ENCODE results near the gene KRTAP5-7.
"Not testable (repeated sequence)": the region's sequence is repeated elsewhere in the genome, so short reads cannot be mapped to it uniquely, and the experiment has no call there.

Gene KRTAP5-7

GRCh38 chr11:71535825-71536224 is 8.8 kb downstream of the KRTAP5-7 start:
- no peak for DNase-seq

GRCh38 chr11:71537537-71537936 is 10.5 kb downstream of the KRTAP5-7 start:
- no peak for DNase-seq

- DNase-seq, result not testable (repeated sequence)
Measured at GRCh38 chr11:71537977-71538665, 11.1 kb downstream of the KRTAP5-7 start, which contains the start of gene KRTAP5-8. KRTAP5-8 (plus strand) TSS chr11:71538025; CDS start chr11:71538056, 31 bp downstream.

DNA sequence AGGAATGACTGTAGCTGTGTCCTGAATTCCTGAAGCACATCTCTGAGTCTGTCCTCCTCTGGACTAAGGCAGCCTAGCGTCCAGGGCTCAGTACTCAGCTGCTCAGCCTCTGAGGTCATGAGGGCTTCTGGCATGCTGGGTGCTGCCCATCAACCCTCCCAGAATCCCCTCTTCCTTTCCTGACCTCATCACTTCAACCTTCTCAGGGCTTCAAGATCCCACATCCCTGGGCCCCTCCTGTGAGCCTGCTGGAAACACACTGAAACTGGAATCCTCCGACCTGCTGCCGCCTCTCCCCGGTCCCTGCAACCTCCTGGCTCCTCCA is 11.6 kb downstream of the KRTAP5-7 start:
- DNase-seq, result no peak

- DNase-seq, result no peak
Measured at GRCh38 chr11:71539017-71539416, 11.9 kb downstream of the KRTAP5-7 start.

DNA sequence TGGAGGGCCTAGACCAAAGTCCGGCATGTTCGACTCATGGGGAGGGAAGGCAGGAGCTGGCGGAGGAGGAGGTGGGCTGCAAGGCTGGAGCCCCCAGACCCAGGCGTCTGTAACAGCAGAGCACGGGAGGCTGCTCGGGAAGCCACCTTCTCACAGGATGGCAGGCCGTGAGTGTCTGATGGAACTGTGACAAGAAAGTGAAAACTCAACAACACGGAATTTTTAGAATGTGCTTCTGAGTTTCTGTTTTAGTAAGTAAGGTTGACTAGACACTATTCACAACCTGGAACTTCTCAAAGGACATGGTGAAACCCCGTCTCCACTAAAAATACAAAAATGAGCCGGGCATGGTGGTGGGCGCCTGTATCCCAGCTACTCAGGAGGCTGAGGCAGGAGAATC is 12.9 kb downstream of the KRTAP5-7 start:
- DNase-seq, result not testable (repeated sequence)

GRCh38 chr11:71540521-71541304 is 13.6 kb downstream of the KRTAP5-7 start:
- DNase-seq, result not testable (repeated sequence)

DNA sequence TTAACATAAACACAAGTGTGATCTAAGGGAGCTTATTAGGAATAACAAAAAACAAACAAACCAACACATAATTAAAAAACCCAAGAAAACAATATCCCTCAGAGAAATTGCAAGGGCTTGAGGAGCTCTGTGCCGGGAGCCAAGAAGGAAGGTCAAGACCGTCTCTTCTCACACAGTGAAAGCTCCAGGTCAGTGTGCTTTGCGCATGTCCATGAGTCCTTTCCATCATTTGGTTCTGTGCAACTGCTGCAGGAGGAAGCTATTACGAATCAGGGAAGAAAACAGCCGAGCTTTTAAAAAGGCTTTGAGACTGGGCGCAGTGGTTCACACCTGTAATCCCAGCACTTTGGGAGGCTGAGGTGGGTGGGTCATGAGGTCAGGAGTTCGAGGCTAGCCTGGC is 15.3 kb downstream of the KRTAP5-7 start:
- no peak for DNase-seq

DNA sequence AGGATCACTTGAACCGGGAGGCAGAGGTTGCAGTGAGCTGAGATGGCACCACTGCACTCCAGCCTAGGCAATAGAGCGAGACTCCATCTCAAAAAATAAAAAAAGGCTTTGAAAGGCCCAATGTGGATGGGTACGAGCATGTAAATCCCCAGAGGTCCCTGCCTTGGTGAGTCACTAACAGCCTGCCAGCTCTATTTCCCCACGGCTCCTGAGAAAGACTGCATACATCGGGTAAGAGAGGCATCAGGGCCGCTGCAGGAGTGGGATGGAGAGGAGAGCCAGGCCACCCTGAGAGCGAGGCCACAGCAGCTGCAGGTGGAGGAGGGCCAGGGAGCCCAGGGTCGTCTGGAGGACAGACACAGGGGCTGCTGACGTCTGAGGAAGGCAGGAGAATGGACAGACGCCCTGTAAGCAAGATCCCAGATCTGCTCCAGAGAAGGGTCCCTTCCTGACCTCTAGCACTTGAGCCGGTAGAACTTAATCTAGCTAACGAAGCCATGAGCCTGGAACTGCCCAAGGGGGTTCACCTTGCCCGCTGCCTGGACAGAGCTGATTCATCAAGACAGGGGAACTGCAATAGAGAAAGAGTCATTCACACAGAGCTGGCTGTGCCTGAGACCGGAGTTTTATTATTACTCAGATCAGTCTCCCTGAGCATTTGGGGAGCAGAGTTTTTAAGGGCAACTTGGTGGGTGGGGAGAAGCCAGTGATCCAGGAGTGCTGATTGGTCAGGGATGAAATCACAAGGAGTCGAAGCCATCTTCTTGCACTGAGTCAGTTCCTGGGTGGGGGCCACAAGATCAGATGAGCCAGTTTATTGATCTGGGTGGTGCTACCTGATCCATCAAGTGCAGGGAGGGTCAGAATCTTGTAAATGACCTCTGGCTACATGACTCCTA is 16.1 kb downstream of the KRTAP5-7 start:
- DNase-seq, result no peak

DNA sequence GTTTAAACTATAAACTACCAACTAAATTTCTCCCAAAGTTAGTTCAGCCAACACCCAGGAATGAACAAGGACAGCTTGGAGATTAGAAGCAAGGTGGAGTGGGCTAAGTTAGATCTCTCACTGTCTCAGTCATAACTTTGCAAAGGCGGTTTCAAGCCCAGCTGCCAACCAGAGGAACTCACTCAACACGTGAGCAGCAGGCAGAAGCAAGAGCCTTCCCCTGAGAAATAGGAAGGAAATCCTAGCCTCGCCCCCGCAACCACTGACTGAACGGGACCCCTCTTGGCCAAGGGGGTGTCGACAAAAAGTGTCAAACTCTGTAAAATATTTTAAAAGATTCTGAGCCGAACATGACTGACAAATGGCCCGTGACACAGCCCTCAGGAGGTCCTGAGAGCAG is 16.8 kb downstream of the KRTAP5-7 start:
- no peak for DNase-seq

GRCh38 chr11:71544525-71545214 is 17.6 kb downstream of the KRTAP5-7 start:
- DNase-seq, result no peak

DNA sequence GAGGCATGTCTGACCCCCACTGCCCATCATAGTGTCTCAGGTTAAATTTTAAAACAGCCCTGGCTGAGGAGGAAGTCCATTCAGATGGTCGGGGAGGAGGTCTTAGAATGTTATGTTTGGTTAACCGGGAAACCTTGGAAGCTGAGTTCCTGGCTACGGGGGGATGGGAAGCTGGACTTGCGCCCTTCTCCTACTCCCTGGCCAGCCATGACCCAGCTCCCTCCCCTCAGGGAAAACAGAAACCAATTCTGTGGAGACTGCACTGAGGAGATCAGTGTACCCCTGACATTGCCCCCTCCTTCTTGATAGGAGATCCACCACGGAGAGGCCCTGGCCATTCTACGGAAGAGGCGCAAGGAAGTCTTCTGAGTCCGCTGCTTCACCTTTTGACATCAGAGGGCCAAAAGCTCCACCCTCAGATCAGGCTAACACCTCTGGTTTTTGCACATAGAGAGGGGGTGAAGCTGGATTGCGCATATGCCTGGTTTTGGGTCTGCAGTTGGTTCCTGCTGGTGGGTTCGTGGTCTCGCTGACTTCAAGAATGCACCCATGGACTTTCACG is 18.4 kb downstream of the KRTAP5-7 start:
- no peak for DNase-seq

GRCh38 chr11:71548120-71548519 is 21.1 kb downstream of the KRTAP5-7 start, which contains the start of gene KRTAP5-9:
KRTAP5-9 (plus strand) TSS chr11:71548420; CDS start chr11:71548658, 238 bp downstream.
- DNase-seq, result no peak

- no peak for DNase-seq
Measured at GRCh38 chr11:71548716-71549151, 21.7 kb downstream of the KRTAP5-7 start.

- DNase-seq, result no peak
Measured at GRCh38 chr11:71551711-71552110, 24.6 kb downstream of the KRTAP5-7 start.

GRCh38 chr11:71554996-71555395 is 27.9 kb downstream of the KRTAP5-7 start:
- DNase-seq, result no peak

GRCh38 chr11:71555508-71555907 is 28.4 kb downstream of the KRTAP5-7 start:
- DNase-seq, result no peak

- DNase-seq, result no peak
Measured at GRCh38 chr11:71556018-71556417, 29.0 kb downstream of the KRTAP5-7 start.

GRCh38 chr11:71557257-71557656 is 30.2 kb downstream of the KRTAP5-7 start:
- no peak for DNase-seq

- DNase-seq, result no peak
Measured at GRCh38 chr11:71558996-71559395, 31.9 kb downstream of the KRTAP5-7 start.

GRCh38 chr11:71562120-71562519 is 35.1 kb downstream of the KRTAP5-7 start:
- no peak for DNase-seq

GRCh38 chr11:71563406-71563805 is 36.3 kb downstream of the KRTAP5-7 start:
- no peak for DNase-seq

Data from activated T-cell treated with anti-CD3 and anti-CD28 coated beads for 4 hours (primary cell).